NCI-H526 (cell line): ENCODE measurements around the gene LBP.
"Not testable (repeated sequence)": the region's sequence is repeated elsewhere in the genome, so short reads cannot be mapped to it uniquely, and the experiment has no call there.

ENCODE experiments used
- DNase-seq, 2 experiments: peaks; one replicate each; lab custom pipeline; 2025; lab: John Stamatoyannopoulos, UW

The LBP gene

GRCh38 chr20:38346247-38346651, at the start of gene LBP:
Gene LBP (plus strand): TSS chr20:38346482. CDS start chr20:38346517, 35 bp downstream.
- DNase-seq, result no peak

- no peak for DNase-seq
Observed at GRCh38 chr20:38297916-38298674, 48.2 kb upstream of the LBP start.

- DNase-seq, result no peak
Observed at GRCh38 chr20:38298768-38299288, 47.5 kb upstream of the LBP start.

GRCh38 chr20:38299963-38300362, 46.3 kb upstream of the LBP start:
- DNase-seq, result peak in 1 of 2 experiments; percentile 22

GRCh38 chr20:38300438-38300837, 45.8 kb upstream of the LBP start:
- DNase-seq, result no peak

- DNase-seq, result no peak
Observed at GRCh38 chr20:38301309-38301708, 45.0 kb upstream of the LBP start.

- DNase-seq, result no peak
Observed at GRCh38 chr20:38302786-38303185, 43.5 kb upstream of the LBP start.

GRCh38 chr20:38303908-38304379, 42.3 kb upstream of the LBP start, which contains the start of gene BPI:
Gene BPI (plus strand): TSS chr20:38304156. CDS start chr20:38304224, 68 bp downstream.
- no peak for DNase-seq

GRCh38 chr20:38304845-38305447, 41.3 kb upstream of the LBP start:
- peak; percentile 5 to 45 for DNase-seq

- DNase-seq, result no peak
Observed at GRCh38 chr20:38305541-38305940, 40.7 kb upstream of the LBP start.

- no peak for DNase-seq
Observed at GRCh38 chr20:38306379-38306778, 39.9 kb upstream of the LBP start.

GRCh38 chr20:38307371-38308046, 38.8 kb upstream of the LBP start:
- no peak for DNase-seq

GRCh38 chr20:38308047-38308438, 38.2 kb upstream of the LBP start:
- DNase-seq, result no peak

GRCh38 chr20:38308447-38308846, 37.8 kb upstream of the LBP start:
- DNase-seq, result no peak

- no peak for DNase-seq
Observed at GRCh38 chr20:38311091-38311490, 35.2 kb upstream of the LBP start.

- DNase-seq, result no peak
Observed at GRCh38 chr20:38311491-38311890, 34.8 kb upstream of the LBP start.

- DNase-seq, result no peak
Observed at GRCh38 chr20:38313676-38314075, 32.6 kb upstream of the LBP start.

GRCh38 chr20:38314350-38314749, 31.9 kb upstream of the LBP start:
- not testable (repeated sequence) for DNase-seq

- DNase-seq, result peak; percentile 5 to 27
Observed at GRCh38 chr20:38315290-38315966, 30.9 kb upstream of the LBP start.

GRCh38 chr20:38316341-38316740, 29.9 kb upstream of the LBP start:
- no peak for DNase-seq

GRCh38 chr20:38317422-38317821, 28.9 kb upstream of the LBP start:
- DNase-seq, result no peak

GRCh38 chr20:38320221-38320620, 26.1 kb upstream of the LBP start:
- no peak for DNase-seq
